Activated B cell treated with CpG ODN at 0.5 μM for 24 hours (primary cell): ENCODE results near the gene CUL4B. TPM values are rescaled to one million over a fixed set of nuclear protein-coding genes. Genes with fewer than 3 reads are reported as not detected.

Experiments
- ATAC-seq: fragments of 200-7000 bp; cut with Tn5 transposase; one replicate; pipeline ENCODE4 v1.10.0; 2021; ENCODE audit warnings: low read depth, mild to moderate bottlenecking, moderate library complexity
- CTCF ChIA-PET: fragments of 350-600 bp; sonication (Branson Sonifier 250); formaldehyde crosslinking; loops from one replicate; lab custom pipeline; 2021; ENCODE audit warnings: antibody characterized with exemption; lab: Charles Lee
- POLR2A ChIA-PET: fragments of 350-600 bp; sonication (Branson Sonifier 250); formaldehyde crosslinking; loops from one replicate; lab custom pipeline; 2021; ENCODE audit warnings: antibody characterized with exemption; lab: Charles Lee
- DNase-seq: peaks from one replicate; pipeline ENCODE4 v3.0.0; 2022
- H3K27ac Mint-ChIP-seq: one replicate; pipeline ENCODE4 v1.8.0; 2020; ENCODE audit warnings: mixed read lengths
- H3K27me3 Mint-ChIP-seq: one replicate; pipeline ENCODE4 v1.8.0; 2021; ENCODE audit warnings: mixed read lengths
- H3K36me3 Mint-ChIP-seq: one replicate; pipeline ENCODE4 v1.8.0; 2021; ENCODE audit warnings: low read depth, mixed read lengths
- H3K4me1 Mint-ChIP-seq: one replicate; pipeline ENCODE4 v1.8.0; 2021; ENCODE audit warnings: mixed read lengths
- H3K4me3 Mint-ChIP-seq: one replicate; pipeline ENCODE4 v1.8.0; 2020; ENCODE audit warnings: mild to moderate bottlenecking, mixed read lengths
- H3K9me3 Mint-ChIP-seq: one replicate; pipeline ENCODE4 v1.8.0; 2020; ENCODE audit warnings: mixed read lengths
- CTCF ChIP-seq: fragments of 200-600 bp; IDR thresholded peaks from one replicate; pipeline ENCODE4 v1.8.0; 2022; ENCODE audit warnings: antibody characterized with exemption, mild to moderate bottlenecking
- intact Hi-C: fragments of 100-400 bp; cut with micrococcal nuclease; formaldehyde crosslinking; loops from one replicate; pipeline ENCODE4 v1.15.1; 2024
- total RNA-seq: library from RNA; stranded (reverse); gene quantifications from 2 replicates; pipeline ENCODE4 v1.2.3, GENCODE V29; 2022

The CUL4B gene
- total RNA-seq, 1 donor from 2014 or later, result 35.9 TPM

DNA sequence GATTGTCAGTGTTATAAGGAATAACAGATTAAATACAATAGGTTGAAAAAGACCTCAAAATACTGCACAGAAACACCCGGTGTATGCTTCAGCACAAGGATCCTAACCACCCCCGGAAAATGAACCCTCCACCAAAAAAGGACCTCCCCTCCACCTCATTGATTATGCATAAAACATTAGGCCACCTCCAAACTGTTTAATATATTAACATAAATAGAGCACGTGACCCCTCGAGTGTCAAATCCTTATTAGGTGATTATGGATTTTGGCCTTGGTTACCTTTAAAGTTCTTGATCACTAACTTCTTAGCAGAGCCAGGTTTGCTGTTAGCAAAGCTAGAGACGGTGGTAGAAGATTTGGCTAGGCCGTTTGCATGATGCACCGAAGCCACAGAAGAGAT is 958 bp downstream of the CUL4B start:
- Mint-ChIP-seq H3K27me3 (no peaks in the 10 kb centered on the region), H3K27ac (peak overlapping the region; percentile 96), H3K4me3 (peak overlapping the region; percentile 93), H3K4me1 (peaks cover 37% of the 10 kb centered on the region), H3K36me3 (peaks cover 19% of the 10 kb centered on the region), H3K9me3 (no peaks in the 10 kb centered on the region)
- no peak for TF ChIP-seq CTCF
- intact Hi-C loops, result loop anchor here (2.0 kb wide), 3 partner anchors 73 to 1091 kb away; partner anchors contain the start of gene SLC25A5
- no peak for ATAC-seq
- no peak for DNase-seq
- ChIA-PET CTCF (no interaction called here), POLR2A (interaction anchor here (2.4 to 5.8 kb wide), 3 partner anchors 44 to 74 kb away, joined by 16 to 139 read pairs (median 63); partner anchors contain the start of genes C1GALT1C1 and MCTS1)

DNA sequence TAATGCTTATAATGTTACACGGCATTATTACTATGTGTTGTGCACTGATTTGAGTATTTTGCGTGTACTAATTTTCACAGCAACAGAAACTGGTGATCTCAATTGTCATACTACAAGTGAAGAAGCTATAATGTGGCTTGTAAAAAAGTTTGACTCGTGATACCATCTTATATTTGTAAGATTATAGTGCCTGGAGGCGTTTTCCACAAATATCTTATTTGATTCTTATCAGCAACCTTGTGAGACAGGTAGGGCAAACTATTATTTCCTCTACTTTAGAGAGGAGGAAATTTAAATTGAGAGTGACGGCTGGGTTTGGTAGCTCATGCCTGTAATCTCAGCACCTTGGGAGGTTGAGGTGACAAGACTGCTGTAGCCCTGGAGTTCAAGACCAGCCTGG is 4.5 kb downstream of the CUL4B start:
- ChIA-PET CTCF (interaction anchor here (1.2 kb wide), 1 partner anchor 70 kb away, joined by 5 read pairs; no protein-coding TSS in a partner anchor), POLR2A (no interaction called here)
- Mint-ChIP-seq H3K4me1 (peaks cover 27% of the 10 kb centered on the region), H3K27me3 (no peaks in the 10 kb centered on the region), H3K27ac (no peak overlapping the region), H3K9me3 (no peaks in the 10 kb centered on the region), H3K4me3 (no peak overlapping the region), H3K36me3 (peaks cover 27% of the 10 kb centered on the region)
- no peak for TF ChIP-seq CTCF
- DNase-seq (no peak), ATAC-seq (no peak)
- intact Hi-C loops, result no loop called here

DNA sequence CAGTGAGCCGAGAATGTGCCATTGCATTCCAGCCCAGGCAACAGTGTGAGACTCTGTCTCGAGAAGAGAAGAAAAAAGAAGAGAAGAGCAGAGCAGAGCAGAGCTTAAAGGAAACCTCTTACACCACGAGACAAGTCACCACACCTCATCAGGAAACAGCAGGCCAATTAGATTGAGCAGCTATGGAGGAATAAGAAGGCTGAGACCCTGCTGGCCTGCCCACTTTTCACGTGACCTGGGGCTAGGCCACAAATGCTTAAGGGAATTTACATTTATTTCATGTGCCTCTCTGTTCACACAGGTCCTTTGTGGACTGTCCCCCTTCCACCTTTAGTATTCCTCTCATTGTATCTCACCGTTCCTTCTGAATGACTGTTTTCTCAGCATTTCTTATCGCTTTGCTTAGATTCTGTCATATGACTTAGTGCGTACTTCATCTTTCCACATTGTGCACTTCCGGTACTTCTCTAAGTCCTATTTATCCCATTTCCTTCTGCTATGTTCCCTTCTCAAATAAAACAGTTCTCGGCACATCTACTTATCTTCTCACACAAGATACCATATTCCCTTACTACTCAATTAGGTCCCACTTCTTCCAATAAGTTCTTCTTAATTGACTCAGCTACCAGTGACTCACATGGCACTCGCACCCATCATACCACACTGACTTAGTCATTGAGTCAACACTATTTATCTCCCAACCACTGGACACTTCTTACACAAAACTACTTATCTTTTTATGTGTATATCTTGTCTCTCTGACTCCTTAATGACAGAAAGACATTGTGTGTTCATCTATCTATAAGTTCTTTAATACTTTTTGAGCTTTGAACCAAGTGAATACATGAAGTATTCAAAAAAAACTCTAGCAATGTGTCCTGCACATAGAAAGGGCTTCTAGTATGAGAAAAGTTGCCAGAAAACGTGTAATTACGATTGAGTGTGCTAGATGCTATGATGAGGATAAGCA is 11.0 kb downstream of the CUL4B start:
- no peak for TF ChIP-seq CTCF
- ChIA-PET CTCF (no interaction called here), POLR2A (interaction anchor here (1.4 kb wide), 1 partner anchor 54 kb away, joined by 3 read pairs; the partner anchor contains the start of gene MCTS1)
- H3K36me3 Mint-ChIP-seq, result peaks cover 32% of the 10 kb centered on the region
- no peak overlapping the region for H3K4me3 Mint-ChIP-seq
- no peaks in the 10 kb centered on the region for H3K27me3 Mint-ChIP-seq
- H3K9me3 Mint-ChIP-seq, result no peaks in the 10 kb centered on the region
- peaks cover under 1% of the 10 kb centered on the region for H3K4me1 Mint-ChIP-seq
- ATAC-seq (no peak), DNase-seq (no peak)
- intact Hi-C loops, result no loop called here
- no peak overlapping the region for H3K27ac Mint-ChIP-seq

DNA sequence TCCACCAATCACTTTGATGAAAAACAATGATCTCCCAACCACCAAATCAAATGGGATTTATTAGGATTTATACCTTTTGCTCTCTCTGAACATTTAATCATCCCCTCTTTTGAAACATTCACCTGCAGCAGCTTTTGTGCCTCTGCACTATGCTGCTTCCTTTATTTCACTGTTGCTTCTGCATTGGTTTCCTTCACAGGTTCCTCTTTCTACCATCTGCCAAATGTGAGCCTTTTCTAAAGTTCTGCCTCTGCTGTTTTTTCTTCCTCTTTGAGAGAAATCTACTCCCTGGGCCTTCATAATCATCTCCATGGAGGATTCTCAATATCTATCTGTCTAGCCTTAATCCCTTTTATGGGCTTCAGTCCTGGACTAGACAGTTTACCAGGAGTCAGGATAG is 24.7 kb downstream of the CUL4B start:
- Mint-ChIP-seq H3K9me3 (no peaks in the 10 kb centered on the region), H3K4me1 (peaks cover 23% of the 10 kb centered on the region), H3K27me3 (no peaks in the 10 kb centered on the region), H3K36me3 (peaks cover 59% of the 10 kb centered on the region), H3K27ac (peak overlapping the region; percentile 64), H3K4me3 (no peak overlapping the region)
- DNase-seq (no peak), ATAC-seq (peak; percentile 49)
- intact Hi-C loops, result loop anchor here (2.0 kb wide), 2 partner anchors 69 to 93 kb away; partner anchors contain the start of gene MCTS1
- ChIA-PET CTCF (no interaction called here), POLR2A (interaction anchor here (0.8 to 1.0 kb wide), 2 partner anchors 26 to 68 kb away, joined by 3 read pairs; partner anchors contain the start of gene MCTS1)
- no peak for TF ChIP-seq CTCF
